HL-60 (cell line): Measurements from ENCODE around the gene TTC28.

Source experiments
- DNase-seq, 2 experiments: peaks; one replicate each; pipeline ENCODE4 v3.0.0-alpha.2; 2010 to 2020; ENCODE audit warnings: low read depth in 1 of 2, low spot score in 1 of 2
- H3K27ac ChIP-seq: fragments of 250-450 bp; sonication (Bioruptor Pico); replicated peaks from 2 replicates; pipeline ENCODE4 v1.5.1; 2020; ENCODE audit warnings: mild to moderate bottlenecking, moderate library complexity
- H3K27me3 ChIP-seq: fragments of 250-450 bp; sonication (Bioruptor Pico); 2 replicates; pipeline ENCODE4 v1.5.1; 2021; ENCODE audit warnings: mild to moderate bottlenecking, moderate library complexity; ENCODE audit not compliant: insufficient read depth, poor library complexity, severe bottlenecking
- H3K4me3 ChIP-seq: replicated peaks from 2 replicates; pipeline ENCODE4 v1.5.1; 2011; ENCODE audit warnings: mild to moderate bottlenecking, control low read depth, low read length; ENCODE audit not compliant: insufficient read depth
- GABPA ChIP-seq: IDR thresholded peaks from 2 replicates; pipeline ENCODE4 v1.6.1; 2012; ENCODE audit warnings: low read depth
- POLR2AphosphoS5 ChIP-seq: IDR thresholded peaks from 2 replicates; pipeline ENCODE4 v1.6.1; 2012; ENCODE audit warnings: low read depth
- SPI1 ChIP-seq: IDR thresholded peaks from 2 replicates; pipeline ENCODE4 v1.6.1; 2012; ENCODE audit warnings: low read depth, mild to moderate bottlenecking, borderline replicate concordance
- TF ChIP-seq, protein P1 (sequence below): IDR thresholded peaks from 2 replicates; pipeline ENCODE4 v1.6.1; 2012; ENCODE audit warnings: low read depth; ENCODE audit not compliant: insufficient replicate concordance
- TF ChIP-seq, protein P2 (sequence below): IDR thresholded peaks from one replicate; pipeline ENCODE4 v1.5.1; 2011; ENCODE audit warnings: low read length, control low read depth, inconsistent platforms; ENCODE audit not compliant: insufficient read depth

Gene TTC28

DNA sequence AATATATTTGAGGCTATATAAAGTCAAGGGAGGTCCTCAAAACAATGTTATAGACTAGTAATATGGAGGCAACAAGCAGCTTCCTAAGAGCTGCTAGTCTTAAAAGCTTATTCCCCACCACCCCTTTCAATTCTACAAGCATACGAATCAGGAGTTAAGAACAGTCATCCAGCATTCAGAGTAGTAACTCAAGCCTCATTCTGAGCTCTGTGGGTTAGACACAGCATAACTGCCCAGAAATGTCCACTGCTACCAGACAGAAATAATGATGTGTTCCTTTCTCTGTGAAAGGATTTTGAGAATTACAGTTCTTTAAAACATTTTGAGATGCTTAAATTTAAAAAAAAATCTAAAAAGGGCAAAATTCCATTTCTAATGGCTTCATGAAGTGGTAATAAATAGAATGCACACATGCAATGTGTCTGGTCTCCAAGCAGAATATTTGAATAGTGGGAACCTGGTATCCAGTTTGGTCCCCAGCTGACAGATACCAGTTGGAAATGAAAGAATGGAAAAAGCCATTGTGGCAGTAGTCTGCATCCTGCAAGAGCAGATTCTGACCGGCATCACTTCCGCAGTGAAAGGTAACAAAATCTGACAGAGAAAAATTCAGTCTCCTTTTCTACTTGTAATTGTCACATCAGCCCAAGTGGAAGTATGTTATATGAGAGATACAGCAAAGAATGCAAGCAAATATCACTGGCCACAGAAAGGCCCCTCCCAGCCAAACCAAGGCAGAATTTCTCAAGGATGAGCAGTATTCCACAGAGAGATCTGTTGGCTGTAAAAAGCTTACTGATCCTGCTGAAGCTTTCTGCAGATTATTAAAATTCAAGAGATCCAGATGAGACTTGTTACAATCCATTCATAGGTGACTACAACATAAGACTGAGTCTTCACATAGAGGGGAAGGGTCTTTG, 449.8 kb downstream of the TTC28 start:
- no peak overlapping the region for H3K27ac ChIP-seq
- H3K4me3 ChIP-seq: no peak overlapping the region
- no peaks in the 10 kb centered on the region for H3K27me3 ChIP-seq
- DNase-seq: no peak
- no peak for TF ChIP-seq GABPA
- TF ChIP-seq, protein P1, sequence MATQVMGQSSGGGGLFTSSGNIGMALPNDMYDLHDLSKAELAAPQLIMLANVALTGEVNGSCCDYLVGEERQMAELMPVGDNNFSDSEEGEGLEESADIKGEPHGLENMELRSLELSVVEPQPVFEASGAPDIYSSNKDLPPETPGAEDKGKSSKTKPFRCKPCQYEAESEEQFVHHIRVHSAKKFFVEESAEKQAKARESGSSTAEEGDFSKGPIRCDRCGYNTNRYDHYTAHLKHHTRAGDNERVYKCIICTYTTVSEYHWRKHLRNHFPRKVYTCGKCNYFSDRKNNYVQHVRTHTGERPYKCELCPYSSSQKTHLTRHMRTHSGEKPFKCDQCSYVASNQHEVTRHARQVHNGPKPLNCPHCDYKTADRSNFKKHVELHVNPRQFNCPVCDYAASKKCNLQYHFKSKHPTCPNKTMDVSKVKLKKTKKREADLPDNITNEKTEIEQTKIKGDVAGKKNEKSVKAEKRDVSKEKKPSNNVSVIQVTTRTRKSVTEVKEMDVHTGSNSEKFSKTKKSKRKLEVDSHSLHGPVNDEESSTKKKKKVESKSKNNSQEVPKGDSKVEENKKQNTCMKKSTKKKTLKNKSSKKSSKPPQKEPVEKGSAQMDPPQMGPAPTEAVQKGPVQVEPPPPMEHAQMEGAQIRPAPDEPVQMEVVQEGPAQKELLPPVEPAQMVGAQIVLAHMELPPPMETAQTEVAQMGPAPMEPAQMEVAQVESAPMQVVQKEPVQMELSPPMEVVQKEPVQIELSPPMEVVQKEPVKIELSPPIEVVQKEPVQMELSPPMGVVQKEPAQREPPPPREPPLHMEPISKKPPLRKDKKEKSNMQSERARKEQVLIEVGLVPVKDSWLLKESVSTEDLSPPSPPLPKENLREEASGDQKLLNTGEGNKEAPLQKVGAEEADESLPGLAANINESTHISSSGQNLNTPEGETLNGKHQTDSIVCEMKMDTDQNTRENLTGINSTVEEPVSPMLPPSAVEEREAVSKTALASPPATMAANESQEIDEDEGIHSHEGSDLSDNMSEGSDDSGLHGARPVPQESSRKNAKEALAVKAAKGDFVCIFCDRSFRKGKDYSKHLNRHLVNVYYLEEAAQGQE: no peak
- TF ChIP-seq POLR2AphosphoS5: no peak
- TF ChIP-seq SPI1: no peak
- TF ChIP-seq, protein P2, sequence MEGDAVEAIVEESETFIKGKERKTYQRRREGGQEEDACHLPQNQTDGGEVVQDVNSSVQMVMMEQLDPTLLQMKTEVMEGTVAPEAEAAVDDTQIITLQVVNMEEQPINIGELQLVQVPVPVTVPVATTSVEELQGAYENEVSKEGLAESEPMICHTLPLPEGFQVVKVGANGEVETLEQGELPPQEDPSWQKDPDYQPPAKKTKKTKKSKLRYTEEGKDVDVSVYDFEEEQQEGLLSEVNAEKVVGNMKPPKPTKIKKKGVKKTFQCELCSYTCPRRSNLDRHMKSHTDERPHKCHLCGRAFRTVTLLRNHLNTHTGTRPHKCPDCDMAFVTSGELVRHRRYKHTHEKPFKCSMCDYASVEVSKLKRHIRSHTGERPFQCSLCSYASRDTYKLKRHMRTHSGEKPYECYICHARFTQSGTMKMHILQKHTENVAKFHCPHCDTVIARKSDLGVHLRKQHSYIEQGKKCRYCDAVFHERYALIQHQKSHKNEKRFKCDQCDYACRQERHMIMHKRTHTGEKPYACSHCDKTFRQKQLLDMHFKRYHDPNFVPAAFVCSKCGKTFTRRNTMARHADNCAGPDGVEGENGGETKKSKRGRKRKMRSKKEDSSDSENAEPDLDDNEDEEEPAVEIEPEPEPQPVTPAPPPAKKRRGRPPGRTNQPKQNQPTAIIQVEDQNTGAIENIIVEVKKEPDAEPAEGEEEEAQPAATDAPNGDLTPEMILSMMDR: no peak

- H3K27me3 ChIP-seq: peaks cover 3% of the 10 kb centered on the region
- H3K27ac ChIP-seq: no peak overlapping the region
- TF ChIP-seq GABPA: no peak
- no peak overlapping the region for H3K4me3 ChIP-seq
- no peak for DNase-seq
Observed at GRCh38 chr22:28223826-28224225, 455.8 kb downstream of the TTC28 start.

DNA sequence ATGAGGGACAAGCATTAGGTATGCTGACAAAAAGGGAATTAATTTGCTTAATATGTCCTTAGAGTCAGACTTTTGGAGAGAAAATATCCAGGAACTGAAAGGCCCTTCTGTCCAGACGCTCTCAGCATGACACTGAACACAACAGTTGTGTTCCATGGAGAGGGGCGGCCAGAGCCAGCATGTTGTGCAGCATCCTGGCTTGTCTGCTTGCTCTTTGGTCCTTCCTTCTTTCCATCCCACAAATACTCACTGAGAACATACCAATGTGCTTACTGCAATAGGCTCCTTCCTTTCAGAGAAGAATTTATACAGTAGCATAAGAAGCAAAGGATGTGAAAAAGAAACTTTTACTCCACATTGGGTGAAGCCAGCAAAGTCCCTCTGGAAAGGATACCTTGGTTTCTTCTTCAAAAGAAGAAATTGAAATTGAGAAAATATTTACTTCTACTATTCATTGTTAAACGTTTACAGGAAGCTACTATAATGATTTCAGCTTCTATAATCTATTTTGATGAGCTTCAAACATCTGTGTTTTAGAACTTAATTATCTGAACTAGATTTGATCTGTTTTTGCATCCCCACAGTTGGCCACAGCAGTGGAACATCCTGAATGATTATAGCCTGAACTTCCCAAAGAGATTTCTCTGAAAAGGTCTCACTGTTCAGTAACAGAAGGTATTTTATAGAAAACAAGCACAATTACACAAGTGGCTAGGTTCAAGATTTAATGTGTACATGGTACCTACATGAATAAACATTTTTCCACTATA, 456.5 kb downstream of the TTC28 start:
- no peak overlapping the region for H3K27ac ChIP-seq
- TF ChIP-seq, protein P2: no peak
- TF ChIP-seq SPI1 (no peak), POLR2AphosphoS5 (no peak), GABPA (no peak)
- TF ChIP-seq, protein P1: no peak

GRCh38 chr22:28222571-28222970, 457.1 kb downstream of the TTC28 start:
- no peak overlapping the region for H3K27ac ChIP-seq
- H3K4me3 ChIP-seq: no peak overlapping the region
- H3K27me3 ChIP-seq: peaks cover 7% of the 10 kb centered on the region
- DNase-seq: no peak
- TF ChIP-seq, protein P1: no peak
- TF ChIP-seq, protein P2: no peak
- no peak for TF ChIP-seq SPI1
- no peak for TF ChIP-seq POLR2AphosphoS5
- no peak for TF ChIP-seq GABPA

More for the DNA sequence above, 456.5 kb downstream of the TTC28 start:
- no peak overlapping the region for H3K4me3 ChIP-seq
- peaks cover 4% of the 10 kb centered on the region for H3K27me3 ChIP-seq
- DNase-seq: no peak
